RWPE2 (cell line): Measurements from ENCODE around the gene ASTN2.
A peak's percentile ranks its signal among the peaks of the same experiment; 100 is the strongest.

Experiments
- ATAC-seq: fragments of 200-7000 bp; cut with Tn5 transposase; 3 replicates; pipeline ENCODE4 v1.9.1; 2021; ENCODE audit warnings: low read depth
- DNase-seq: peaks from one replicate; pipeline ENCODE4 v3.0.0-alpha.2; 2020; ENCODE audit warnings: low spot score
- H3K27ac ChIP-seq: fragments of 450-650 bp; 2 replicates; pipeline ENCODE4 v1.5.1; 2017; ENCODE audit warnings: mild to moderate bottlenecking; ENCODE audit not compliant: poor library complexity, severe bottlenecking
- H3K27me3 ChIP-seq: fragments of 250-450 bp; sonication (Bioruptor Pico); 2 replicates; pipeline ENCODE4 v1.5.1; 2021; ENCODE audit warnings: mild to moderate bottlenecking, moderate library complexity; ENCODE audit not compliant: insufficient read depth, poor library complexity, severe bottlenecking
- H3K36me3 ChIP-seq: fragments of 250-450 bp; sonication (Bioruptor Pico); 2 replicates; pipeline ENCODE4 v1.5.1; 2020; ENCODE audit warnings: low read depth, mild to moderate bottlenecking, moderate library complexity
- H3K4me1 ChIP-seq: fragments of 250-450 bp; sonication (Bioruptor Pico); 2 replicates; pipeline ENCODE4 v1.5.1; 2021; ENCODE audit warnings: mild to moderate bottlenecking, moderate library complexity; ENCODE audit not compliant: insufficient read depth, poor library complexity, severe bottlenecking
- H3K4me3 ChIP-seq: fragments of 250-450 bp; sonication (Bioruptor Pico); 2 replicates; pipeline ENCODE4 v1.5.1; 2021; ENCODE audit warnings: mild to moderate bottlenecking, moderate library complexity; ENCODE audit not compliant: severe bottlenecking
- H3K9me3 ChIP-seq: fragments of 250-450 bp; sonication (Bioruptor Pico); 2 replicates; pipeline ENCODE4 v1.5.1; 2021; ENCODE audit warnings: mild to moderate bottlenecking, moderate library complexity; ENCODE audit not compliant: severe bottlenecking
- CTCF ChIP-seq: fragments of 450-650 bp; IDR thresholded peaks from one replicate; pipeline ENCODE4 v1.5.1; 2017; ENCODE audit warnings: mild to moderate bottlenecking, moderate library complexity; ENCODE audit not compliant: poor library complexity, severe bottlenecking

The ASTN2 gene

GRCh38 chr9:117160254-117160653 lies 254.6 kb downstream of the ASTN2 start:
- ATAC-seq (no peak), DNase-seq (no peak)
- TF ChIP-seq CTCF: peak; percentile 15
- H3K27ac ChIP-seq: no peak overlapping the region
- H3K27me3 ChIP-seq: no peaks in the 10 kb centered on the region
- no peaks in the 10 kb centered on the region for H3K9me3 ChIP-seq
- H3K4me3 ChIP-seq: no peak overlapping the region
- H3K4me1 ChIP-seq: no peaks in the 10 kb centered on the region
- H3K36me3 ChIP-seq: no peaks in the 10 kb centered on the region

GRCh38 chr9:117156771-117157535 lies 257.9 kb downstream of the ASTN2 start:
- DNase-seq (no peak), ATAC-seq (no peak)
- no peak overlapping the region for H3K27ac ChIP-seq
- H3K4me1 ChIP-seq: no peaks in the 10 kb centered on the region
- no peak overlapping the region for H3K4me3 ChIP-seq
- H3K36me3 ChIP-seq: no peaks in the 10 kb centered on the region
- H3K27me3 ChIP-seq: no peaks in the 10 kb centered on the region
- no peaks in the 10 kb centered on the region for H3K9me3 ChIP-seq
- no peak for TF ChIP-seq CTCF

- Histone ChIP-seq H3K27me3 (no peaks in the 10 kb centered on the region), H3K36me3 (no peaks in the 10 kb centered on the region), H3K4me3 (no peak overlapping the region), H3K27ac (no peak overlapping the region), H3K4me1 (no peaks in the 10 kb centered on the region), H3K9me3 (no peaks in the 10 kb centered on the region)
- TF ChIP-seq CTCF: no peak
- DNase-seq (no peak), ATAC-seq (no peak)
Measured at GRCh38 chr9:117156144-117156688, 258.6 kb downstream of the ASTN2 start.

- Histone ChIP-seq H3K9me3 (no peaks in the 10 kb centered on the region), H3K27ac (no peak overlapping the region), H3K4me1 (no peaks in the 10 kb centered on the region), H3K27me3 (no peaks in the 10 kb centered on the region), H3K4me3 (no peak overlapping the region), H3K36me3 (no peaks in the 10 kb centered on the region)
- DNase-seq: no peak
- ATAC-seq: peak; percentile 84
- TF ChIP-seq CTCF: no peak
Measured at GRCh38 chr9:117153021-117153420, 261.8 kb downstream of the ASTN2 start.

GRCh38 chr9:117151716-117152115 lies 263.1 kb downstream of the ASTN2 start:
- Histone ChIP-seq H3K27me3 (no peaks in the 10 kb centered on the region), H3K4me1 (no peaks in the 10 kb centered on the region), H3K27ac (no peak overlapping the region), H3K4me3 (no peak overlapping the region), H3K9me3 (no peaks in the 10 kb centered on the region), H3K36me3 (no peaks in the 10 kb centered on the region)
- TF ChIP-seq CTCF: no peak
- DNase-seq (no peak), ATAC-seq (no peak)
